Panc1 (cell line): ENCODE data around the gene CROCC.

Source experiments
- CTCF ChIP-seq: fragments of 450-650 bp; IDR thresholded peaks from 2 replicates; pipeline ENCODE4 v1.5.1; 2017; ENCODE audit warnings: mild to moderate bottlenecking
- POLR2AphosphoS5 ChIP-seq: IDR thresholded peaks from 2 replicates; pipeline ENCODE4 v1.6.1; 2012; ENCODE audit warnings: mild to moderate bottlenecking, low read depth, low read length, moderate library complexity
- REST ChIP-seq, 2 experiments: IDR thresholded peaks; 2 replicates each; pipeline ENCODE4 v1.6.1; 2011 to 2012; ENCODE audit warnings: low read depth in 2 of 2, control low read depth in 1 of 2, low read length in 1 of 2, mild to moderate bottlenecking in 1 of 2, moderate library complexity in 1 of 2; ENCODE audit not compliant: insufficient read depth in 1 of 2

- TF ChIP-seq CTCF = no peak
- no peak for TF ChIP-seq POLR2AphosphoS5
- TF ChIP-seq REST (IDR thresholded peaks at IDR 0.05; ENCODE audit: insufficient read depth in 1 of 2, low read depth in 2 of 2, low read length in 1 of 2) = no peak
Measured at GRCh38 chr1:16986113-16986512, 64.4 kb downstream of the CROCC start.
